Neural cell (in vitro differentiated cells): ENCODE measurements around the gene HSPA12A. TPM values are rescaled to one million over a fixed set of nuclear protein-coding genes. Genes with fewer than 3 reads are reported as not detected.

Experiments used
- H2AFZ ChIP-seq: fragments of 200-600, 300-800 bp; sonication (generic), shearing (Covaris generic); 2 replicates; pipeline ENCODE4 v1.6.0; 2014; ENCODE audit warnings: low read depth, mild to moderate bottlenecking, antibody characterized with exemption, low read length, moderate library complexity
- H3F3A ChIP-seq: fragments of 200-600 bp; shearing (Covaris generic); 2 replicates; pipeline ENCODE4 v1.6.1; 2016; ENCODE audit warnings: mild to moderate bottlenecking, moderate library complexity, mixed read lengths, antibody characterized with exemption, low read length; ENCODE audit not compliant: insufficient read depth, poor library complexity, severe bottlenecking
- H3K27ac ChIP-seq: fragments of 200-600, 300-800 bp; sonication (generic), shearing (Covaris generic); 2 replicates; pipeline ENCODE4 v1.5.1; 2014; ENCODE audit warnings: mild to moderate bottlenecking, low read length, moderate library complexity
- H3K27me3 ChIP-seq: fragments of 300-800, 200-600 bp; sonication (generic), shearing (Covaris generic); 2 replicates; pipeline ENCODE4 v1.6.0; 2014; ENCODE audit warnings: mild to moderate bottlenecking, low read depth, low read length, moderate library complexity; ENCODE audit not compliant: insufficient read depth
- H3K36me3 ChIP-seq: fragments of 300-800, 200-600 bp; sonication (generic), shearing (Covaris generic); 2 replicates; pipeline ENCODE4 v1.5.1; 2014; ENCODE audit warnings: mild to moderate bottlenecking, antibody characterized with exemption, low read length, moderate library complexity; ENCODE audit not compliant: insufficient read depth
- H3K4me2 ChIP-seq: fragments of 300-800, 200-600 bp; sonication (generic), shearing (Covaris generic); 2 replicates; pipeline ENCODE4 v1.6.0; 2014; ENCODE audit warnings: mild to moderate bottlenecking, low read length
- H3K4me3 ChIP-seq: fragments of 300-800, 200-600 bp; sonication (generic), shearing (Covaris generic); 2 replicates; pipeline ENCODE4 v1.5.1; 2014; ENCODE audit warnings: mild to moderate bottlenecking, low read length, moderate library complexity
- H3K79me2 ChIP-seq: fragments of 200-600 bp; shearing (Covaris generic); replicated peaks from 2 replicates; pipeline ENCODE4 v1.6.0; 2014; ENCODE audit warnings: mild to moderate bottlenecking, low read length, moderate library complexity; ENCODE audit not compliant: insufficient read depth
- H3K9ac ChIP-seq: fragments of 300-800, 200-600 bp; sonication (generic), shearing (Covaris generic); 2 replicates; pipeline ENCODE4 v1.6.1; 2016; ENCODE audit warnings: mild to moderate bottlenecking, low read length, mixed read lengths
- H3K9me2 ChIP-seq: fragments of 200-600 bp; shearing (Covaris generic); 2 replicates; pipeline ENCODE4 v1.6.1; 2016; ENCODE audit warnings: mild to moderate bottlenecking, low read length, mixed read lengths; ENCODE audit not compliant: insufficient read depth
- H3K9me3 ChIP-seq: fragments of 200-600, 300-800 bp; sonication (generic), shearing (Covaris generic); 2 replicates; pipeline ENCODE4 v1.6.1; 2016; ENCODE audit warnings: mild to moderate bottlenecking, mixed run types, low read length, moderate library complexity, mixed read lengths
- H4K20me1 ChIP-seq: fragments of 200-600 bp; shearing (Covaris generic); 2 replicates; pipeline ENCODE4 v1.6.1; 2016; ENCODE audit warnings: mild to moderate bottlenecking, mixed run types; ENCODE audit not compliant: insufficient read depth
- EP300 ChIP-seq: fragments of 450-650 bp; conservative IDR thresholded peaks from 2 replicates; pipeline ENCODE4 v1.6.1; 2014; ENCODE audit warnings: antibody characterized with exemption, mild to moderate bottlenecking, moderate library complexity; ENCODE audit not compliant: poor library complexity, severe bottlenecking
- EZH2 ChIP-seq: fragments of 200-600, 300-800 bp; shearing (Covaris generic), sonication (generic); IDR thresholded peaks from 2 replicates; pipeline ENCODE4 v1.6.1; 2014; ENCODE audit warnings: antibody characterized with exemption, low read length, borderline replicate concordance, mild to moderate bottlenecking; ENCODE audit not compliant: insufficient read depth, poor library complexity, severe bottlenecking
- MXI1 ChIP-seq: fragments of 450-650 bp; conservative IDR thresholded peaks from 2 replicates; pipeline ENCODE4 v1.6.1; 2014; ENCODE audit warnings: antibody characterized with exemption, mild to moderate bottlenecking; ENCODE audit not compliant: poor library complexity, severe bottlenecking
- POLR2AphosphoS5 ChIP-seq: IDR thresholded peaks from 2 replicates; pipeline ENCODE4 v1.6.1; 2012
- RAD21 ChIP-seq: fragments of 450-650 bp; conservative IDR thresholded peaks from 2 replicates; pipeline ENCODE4 v1.6.1; 2014; ENCODE audit warnings: antibody characterized with exemption, mild to moderate bottlenecking, moderate library complexity
- SMC3 ChIP-seq: fragments of 450-650 bp; conservative IDR thresholded peaks from 2 replicates; pipeline ENCODE4 v1.6.1; 2014; ENCODE audit warnings: antibody characterized with exemption, mild to moderate bottlenecking, moderate library complexity; ENCODE audit not compliant: poor library complexity
- polyA plus RNA-seq: library from polyadenylated mRNA; depleted of rRNA; stranded (reverse); fragments of >200 nt; gene quantifications from 2 replicates; pipeline ENCODE4 v1.2.3, GENCODE V29; 2014
- TF ChIP-seq, protein P1 (sequence below): fragments of 450-650 bp; IDR thresholded peaks from 2 replicates; pipeline ENCODE4 v1.5.1; 2014; ENCODE audit warnings: antibody characterized with exemption, mild to moderate bottlenecking, moderate library complexity; ENCODE audit not compliant: poor library complexity, severe bottlenecking
- TF ChIP-seq, protein P2 (sequence below): IDR thresholded peaks from 2 replicates; pipeline ENCODE4 v1.6.1; 2012; ENCODE audit warnings: borderline replicate concordance

The HSPA12A gene
- polyA plus RNA-seq, 1 donor from 2014 or later = 5.9 TPM

- Histone ChIP-seq H4K20me1 (no peaks in the 10 kb centered on the region), H3K27me3 (peaks cover 24% of the 10 kb centered on the region), H3K27ac (no peak overlapping the region), H3K4me2 (no peak overlapping the region), H3K4me3 (peak overlapping the region; percentile 67), H2AFZ (no peak overlapping the region), H3K36me3 (no peaks in the 10 kb centered on the region), H3K9me3 (no peaks in the 10 kb centered on the region), H3K79me2 (no peaks in the 10 kb centered on the region), H3F3A (no peaks in the 10 kb centered on the region), H3K9me2 (no peaks in the 10 kb centered on the region), H3K9ac (no peak overlapping the region)
- TF ChIP-seq MXI1 (no peak), SMC3 (no peak)
Observed at GRCh38 chr10:116743266-116744064, 1.1 kb upstream of the HSPA12A start.

GRCh38 chr10:116741391-116742351 lies 695 bp downstream of the HSPA12A start:
- Histone ChIP-seq H3K36me3 (no peaks in the 10 kb centered on the region), H3K9me2 (no peaks in the 10 kb centered on the region), H3K79me2 (no peaks in the 10 kb centered on the region), H3K4me2 (peak overlapping the region; percentile 25), H2AFZ (no peak overlapping the region), H3F3A (no peaks in the 10 kb centered on the region), H3K27ac (no peak overlapping the region), H3K27me3 (peaks cover 24% of the 10 kb centered on the region), H3K9me3 (no peaks in the 10 kb centered on the region), H3K4me3 (peak overlapping the region; percentile 67), H3K9ac (peak overlapping the region; percentile 59), H4K20me1 (no peaks in the 10 kb centered on the region)
- TF ChIP-seq SMC3 (no peak), EP300 (no peak), MXI1 (peak; percentile 12), POLR2AphosphoS5 (no peak), RAD21 (no peak), EZH2 (no peak)
- TF ChIP-seq, protein P1, sequence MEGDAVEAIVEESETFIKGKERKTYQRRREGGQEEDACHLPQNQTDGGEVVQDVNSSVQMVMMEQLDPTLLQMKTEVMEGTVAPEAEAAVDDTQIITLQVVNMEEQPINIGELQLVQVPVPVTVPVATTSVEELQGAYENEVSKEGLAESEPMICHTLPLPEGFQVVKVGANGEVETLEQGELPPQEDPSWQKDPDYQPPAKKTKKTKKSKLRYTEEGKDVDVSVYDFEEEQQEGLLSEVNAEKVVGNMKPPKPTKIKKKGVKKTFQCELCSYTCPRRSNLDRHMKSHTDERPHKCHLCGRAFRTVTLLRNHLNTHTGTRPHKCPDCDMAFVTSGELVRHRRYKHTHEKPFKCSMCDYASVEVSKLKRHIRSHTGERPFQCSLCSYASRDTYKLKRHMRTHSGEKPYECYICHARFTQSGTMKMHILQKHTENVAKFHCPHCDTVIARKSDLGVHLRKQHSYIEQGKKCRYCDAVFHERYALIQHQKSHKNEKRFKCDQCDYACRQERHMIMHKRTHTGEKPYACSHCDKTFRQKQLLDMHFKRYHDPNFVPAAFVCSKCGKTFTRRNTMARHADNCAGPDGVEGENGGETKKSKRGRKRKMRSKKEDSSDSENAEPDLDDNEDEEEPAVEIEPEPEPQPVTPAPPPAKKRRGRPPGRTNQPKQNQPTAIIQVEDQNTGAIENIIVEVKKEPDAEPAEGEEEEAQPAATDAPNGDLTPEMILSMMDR = peak; percentile 21
- TF ChIP-seq, protein P2, sequence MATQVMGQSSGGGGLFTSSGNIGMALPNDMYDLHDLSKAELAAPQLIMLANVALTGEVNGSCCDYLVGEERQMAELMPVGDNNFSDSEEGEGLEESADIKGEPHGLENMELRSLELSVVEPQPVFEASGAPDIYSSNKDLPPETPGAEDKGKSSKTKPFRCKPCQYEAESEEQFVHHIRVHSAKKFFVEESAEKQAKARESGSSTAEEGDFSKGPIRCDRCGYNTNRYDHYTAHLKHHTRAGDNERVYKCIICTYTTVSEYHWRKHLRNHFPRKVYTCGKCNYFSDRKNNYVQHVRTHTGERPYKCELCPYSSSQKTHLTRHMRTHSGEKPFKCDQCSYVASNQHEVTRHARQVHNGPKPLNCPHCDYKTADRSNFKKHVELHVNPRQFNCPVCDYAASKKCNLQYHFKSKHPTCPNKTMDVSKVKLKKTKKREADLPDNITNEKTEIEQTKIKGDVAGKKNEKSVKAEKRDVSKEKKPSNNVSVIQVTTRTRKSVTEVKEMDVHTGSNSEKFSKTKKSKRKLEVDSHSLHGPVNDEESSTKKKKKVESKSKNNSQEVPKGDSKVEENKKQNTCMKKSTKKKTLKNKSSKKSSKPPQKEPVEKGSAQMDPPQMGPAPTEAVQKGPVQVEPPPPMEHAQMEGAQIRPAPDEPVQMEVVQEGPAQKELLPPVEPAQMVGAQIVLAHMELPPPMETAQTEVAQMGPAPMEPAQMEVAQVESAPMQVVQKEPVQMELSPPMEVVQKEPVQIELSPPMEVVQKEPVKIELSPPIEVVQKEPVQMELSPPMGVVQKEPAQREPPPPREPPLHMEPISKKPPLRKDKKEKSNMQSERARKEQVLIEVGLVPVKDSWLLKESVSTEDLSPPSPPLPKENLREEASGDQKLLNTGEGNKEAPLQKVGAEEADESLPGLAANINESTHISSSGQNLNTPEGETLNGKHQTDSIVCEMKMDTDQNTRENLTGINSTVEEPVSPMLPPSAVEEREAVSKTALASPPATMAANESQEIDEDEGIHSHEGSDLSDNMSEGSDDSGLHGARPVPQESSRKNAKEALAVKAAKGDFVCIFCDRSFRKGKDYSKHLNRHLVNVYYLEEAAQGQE = no peak
